ENCODE results near the gene SYNGR2.

DNA sequence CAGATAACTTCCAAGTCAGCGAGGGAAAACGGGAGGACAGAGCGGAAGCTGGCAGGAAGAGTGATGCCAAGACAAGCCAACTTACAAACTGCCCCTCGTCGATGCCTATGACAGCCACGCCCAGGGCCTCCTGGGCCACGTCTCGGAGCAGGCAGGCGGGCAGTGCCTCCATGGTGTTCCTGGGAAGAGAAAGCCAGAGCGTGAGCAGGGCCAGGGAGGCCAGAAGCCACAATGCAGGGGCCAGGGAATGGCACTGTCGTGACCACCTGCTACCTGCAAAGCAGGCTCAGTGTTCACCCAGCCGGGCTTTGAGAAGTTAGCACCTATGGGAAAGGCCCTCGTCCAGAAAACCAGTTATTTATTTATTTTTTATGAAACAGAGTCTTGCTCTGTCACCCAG, 14.1 kb downstream of the SYNGR2 start:
- TF ChIP-seq, protein P1, sequence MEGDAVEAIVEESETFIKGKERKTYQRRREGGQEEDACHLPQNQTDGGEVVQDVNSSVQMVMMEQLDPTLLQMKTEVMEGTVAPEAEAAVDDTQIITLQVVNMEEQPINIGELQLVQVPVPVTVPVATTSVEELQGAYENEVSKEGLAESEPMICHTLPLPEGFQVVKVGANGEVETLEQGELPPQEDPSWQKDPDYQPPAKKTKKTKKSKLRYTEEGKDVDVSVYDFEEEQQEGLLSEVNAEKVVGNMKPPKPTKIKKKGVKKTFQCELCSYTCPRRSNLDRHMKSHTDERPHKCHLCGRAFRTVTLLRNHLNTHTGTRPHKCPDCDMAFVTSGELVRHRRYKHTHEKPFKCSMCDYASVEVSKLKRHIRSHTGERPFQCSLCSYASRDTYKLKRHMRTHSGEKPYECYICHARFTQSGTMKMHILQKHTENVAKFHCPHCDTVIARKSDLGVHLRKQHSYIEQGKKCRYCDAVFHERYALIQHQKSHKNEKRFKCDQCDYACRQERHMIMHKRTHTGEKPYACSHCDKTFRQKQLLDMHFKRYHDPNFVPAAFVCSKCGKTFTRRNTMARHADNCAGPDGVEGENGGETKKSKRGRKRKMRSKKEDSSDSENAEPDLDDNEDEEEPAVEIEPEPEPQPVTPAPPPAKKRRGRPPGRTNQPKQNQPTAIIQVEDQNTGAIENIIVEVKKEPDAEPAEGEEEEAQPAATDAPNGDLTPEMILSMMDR (IDR thresholded peaks at IDR 0.05; ENCODE audit: insufficient read depth, low read length): no peak
- TF ChIP-seq, protein P2, sequence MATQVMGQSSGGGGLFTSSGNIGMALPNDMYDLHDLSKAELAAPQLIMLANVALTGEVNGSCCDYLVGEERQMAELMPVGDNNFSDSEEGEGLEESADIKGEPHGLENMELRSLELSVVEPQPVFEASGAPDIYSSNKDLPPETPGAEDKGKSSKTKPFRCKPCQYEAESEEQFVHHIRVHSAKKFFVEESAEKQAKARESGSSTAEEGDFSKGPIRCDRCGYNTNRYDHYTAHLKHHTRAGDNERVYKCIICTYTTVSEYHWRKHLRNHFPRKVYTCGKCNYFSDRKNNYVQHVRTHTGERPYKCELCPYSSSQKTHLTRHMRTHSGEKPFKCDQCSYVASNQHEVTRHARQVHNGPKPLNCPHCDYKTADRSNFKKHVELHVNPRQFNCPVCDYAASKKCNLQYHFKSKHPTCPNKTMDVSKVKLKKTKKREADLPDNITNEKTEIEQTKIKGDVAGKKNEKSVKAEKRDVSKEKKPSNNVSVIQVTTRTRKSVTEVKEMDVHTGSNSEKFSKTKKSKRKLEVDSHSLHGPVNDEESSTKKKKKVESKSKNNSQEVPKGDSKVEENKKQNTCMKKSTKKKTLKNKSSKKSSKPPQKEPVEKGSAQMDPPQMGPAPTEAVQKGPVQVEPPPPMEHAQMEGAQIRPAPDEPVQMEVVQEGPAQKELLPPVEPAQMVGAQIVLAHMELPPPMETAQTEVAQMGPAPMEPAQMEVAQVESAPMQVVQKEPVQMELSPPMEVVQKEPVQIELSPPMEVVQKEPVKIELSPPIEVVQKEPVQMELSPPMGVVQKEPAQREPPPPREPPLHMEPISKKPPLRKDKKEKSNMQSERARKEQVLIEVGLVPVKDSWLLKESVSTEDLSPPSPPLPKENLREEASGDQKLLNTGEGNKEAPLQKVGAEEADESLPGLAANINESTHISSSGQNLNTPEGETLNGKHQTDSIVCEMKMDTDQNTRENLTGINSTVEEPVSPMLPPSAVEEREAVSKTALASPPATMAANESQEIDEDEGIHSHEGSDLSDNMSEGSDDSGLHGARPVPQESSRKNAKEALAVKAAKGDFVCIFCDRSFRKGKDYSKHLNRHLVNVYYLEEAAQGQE (IDR thresholded peaks at IDR 0.05; ENCODE audit: insufficient replicate concordance, low read depth): no peak
- TF ChIP-seq POLR2AphosphoS5 (IDR thresholded peaks at IDR 0.05; ENCODE audit: low read depth): no peak
